Activated CD4-positive, alpha-beta memory T cell treated with anti-CD3 and anti-CD28 coated beads, Interleukin-2, amount 10 ng/mL, durations not matched to agents 7 days and 5 days (primary cell): Measurements from ENCODE around the gene CDKN2A. TPM values are rescaled to one million over a fixed set of nuclear protein-coding genes. Genes with fewer than 3 reads are reported as not detected.

Experiments
- CTCF ChIA-PET: fragments of 350-600 bp; sonication (Branson Sonifier 250); formaldehyde crosslinking; loops from one replicate; lab custom pipeline; 2021; ENCODE audit warnings: antibody characterized with exemption, inconsistent platforms; lab: Charles Lee
- POLR2A ChIA-PET: fragments of 350-600 bp; sonication (Branson Sonifier 250); formaldehyde crosslinking; loops from one replicate; lab custom pipeline; 2021; ENCODE audit warnings: antibody characterized with exemption; lab: Charles Lee
- DNase-seq: peaks from one replicate; pipeline ENCODE4 v3.0.0-alpha.2; 2020
- H3K27ac Mint-ChIP-seq: one replicate; pipeline ENCODE4 v1.8.0; 2021; ENCODE audit warnings: mild to moderate bottlenecking, mixed read lengths
- H3K27me3 Mint-ChIP-seq: one replicate; pipeline ENCODE4 v1.8.0; 2021; ENCODE audit warnings: mixed read lengths
- H3K36me3 Mint-ChIP-seq: one replicate; pipeline ENCODE4 v1.8.0; 2021; ENCODE audit warnings: low read depth, mixed read lengths
- H3K4me1 Mint-ChIP-seq: one replicate; pipeline ENCODE4 v1.8.0; 2021; ENCODE audit warnings: mixed read lengths
- H3K4me3 Mint-ChIP-seq: one replicate; pipeline ENCODE4 v1.8.0; 2021; ENCODE audit warnings: mild to moderate bottlenecking, mixed read lengths
- H3K9me3 Mint-ChIP-seq: one replicate; pipeline ENCODE4 v1.8.0; 2021; ENCODE audit warnings: mixed read lengths
- total RNA-seq, 2 experiments: library from RNA; stranded (reverse); gene quantifications; one replicate each; pipeline ENCODE4 v1.2.3, GENCODE V29; 2021

Gene CDKN2A
- total RNA-seq, 2 experiments from 2014 or later = 19.4 to 23.2 TPM

DNA sequence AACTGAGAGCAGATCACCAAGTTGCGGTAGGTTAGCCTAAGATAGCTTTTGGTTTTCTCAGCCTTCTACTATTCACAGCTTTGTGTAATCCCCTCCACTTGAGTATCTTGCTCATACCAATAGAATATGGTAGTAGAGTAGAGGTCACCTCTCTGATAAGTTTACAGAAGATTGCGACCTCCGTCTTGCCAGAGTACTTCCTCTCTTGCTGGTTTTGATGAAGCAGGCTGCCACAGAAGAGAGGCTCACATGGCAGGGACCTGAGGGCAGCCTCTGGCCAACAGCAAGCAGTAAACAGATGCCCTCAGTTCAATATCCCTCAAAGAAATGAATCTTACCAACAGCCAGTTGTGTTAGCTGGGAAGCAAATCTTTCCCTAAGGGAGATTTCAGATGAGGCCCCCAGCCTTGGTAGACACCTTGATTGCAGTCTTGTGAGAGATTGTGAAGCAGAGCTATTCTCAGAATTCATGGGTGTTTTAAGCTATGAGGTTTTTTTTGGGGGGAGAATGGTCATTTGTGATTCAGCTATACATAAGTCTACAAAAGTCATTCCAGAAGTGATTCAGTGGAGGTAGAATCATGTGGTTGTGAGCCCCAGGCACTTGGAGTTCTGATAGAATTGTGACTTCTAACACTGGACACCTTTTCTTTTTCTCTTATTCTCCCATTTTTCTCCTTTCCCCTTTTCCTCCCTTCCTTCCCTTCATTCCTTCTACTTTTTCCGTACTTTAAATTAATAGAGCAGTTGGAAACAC is 37.6 kb upstream of the CDKN2A start:
- ChIA-PET CTCF (interaction anchor here (1.4 to 4.4 kb wide), 2 partner anchors 21 to 24 kb away, joined by 4 to 23 read pairs; partner anchors contain the start of gene CDKN2B), POLR2A (interaction anchor here (0.6 kb wide), 1 partner anchor 229 kb away, joined by 3 read pairs; no protein-coding TSS in a partner anchor)
- Mint-ChIP-seq H3K36me3 (peaks cover 3% of the 10 kb centered on the region), H3K27ac (no peak overlapping the region), H3K27me3 (peaks cover 20% of the 10 kb centered on the region), H3K9me3 (no peaks in the 10 kb centered on the region), H3K4me1 (peaks cover 24% of the 10 kb centered on the region), H3K4me3 (no peak overlapping the region)
- DNase-seq = no peak

DNA sequence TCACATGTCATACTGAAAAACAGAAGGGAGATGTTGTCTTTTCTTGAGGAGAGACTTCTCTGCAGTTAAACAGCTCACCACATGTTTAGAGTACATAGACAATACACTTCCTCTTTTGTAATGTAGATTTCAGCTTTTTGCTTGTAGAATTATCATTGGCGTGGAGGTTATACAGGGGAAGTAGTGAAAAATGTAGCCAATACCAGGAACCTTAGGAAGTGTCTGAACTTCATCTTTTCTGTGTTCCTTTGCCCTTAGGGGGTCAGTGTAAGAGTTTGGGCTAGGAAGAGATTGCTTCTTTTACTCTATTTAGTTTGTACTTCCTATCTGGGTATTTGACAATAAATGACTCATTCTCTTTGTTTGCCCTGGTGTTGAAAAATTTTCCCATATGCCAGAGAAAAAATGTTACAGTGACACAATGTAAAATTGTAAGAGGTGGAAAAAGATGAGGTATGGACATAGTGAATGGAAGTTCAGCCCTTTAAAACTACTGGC is 36.0 kb upstream of the CDKN2A start:
- no peaks in the 10 kb centered on the region for H3K9me3 Mint-ChIP-seq

DNA sequence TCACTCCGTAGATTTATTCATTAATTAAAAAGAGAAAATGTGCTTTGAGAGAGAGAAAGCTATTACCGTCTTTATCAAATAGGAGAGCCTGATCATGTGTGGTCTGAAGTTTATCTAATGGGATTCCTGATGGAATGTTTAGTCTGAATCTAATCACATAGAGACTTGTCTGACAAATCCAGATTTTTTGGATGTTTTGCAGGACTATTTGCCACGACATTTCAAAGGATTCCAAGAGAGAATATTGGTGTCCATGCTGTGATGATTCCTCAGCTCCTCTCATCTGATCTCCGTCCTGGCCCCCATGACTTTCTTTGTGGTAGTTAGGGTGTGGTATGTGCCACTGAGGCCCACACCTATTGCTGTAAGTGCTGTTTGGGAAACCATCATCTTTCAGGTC is 35.0 kb upstream of the CDKN2A start:
- H3K9me3 Mint-ChIP-seq = no peaks in the 10 kb centered on the region
- peaks cover 3% of the 10 kb centered on the region for H3K36me3 Mint-ChIP-seq
- no peak overlapping the region for H3K4me3 Mint-ChIP-seq
- CTCF ChIA-PET = interaction anchor here (0.9 to 4.4 kb wide), 3 partner anchors 8 to 217 kb away, joined by 3 to 23 read pairs (median 4); partner anchors contain the start of gene CDKN2B
- peaks cover 21% of the 10 kb centered on the region for H3K27me3 Mint-ChIP-seq
- POLR2A ChIA-PET = interaction anchor here (0.7 to 1.1 kb wide), 2 partner anchors 10 to 34 kb away, joined by 3 to 4 read pairs; partner anchors contain the start of gene CDKN2B-AS1
- DNase-seq = no peak
- no peak overlapping the region for H3K27ac Mint-ChIP-seq
- peaks cover 6% of the 10 kb centered on the region for H3K4me1 Mint-ChIP-seq

More for the DNA sequence above, 36.0 kb upstream of the CDKN2A start:
- Mint-ChIP-seq H3K4me3 (no peak overlapping the region), H3K4me1 (peaks cover 10% of the 10 kb centered on the region), H3K27me3 (peaks cover 21% of the 10 kb centered on the region), H3K36me3 (peaks cover 3% of the 10 kb centered on the region), H3K27ac (no peak overlapping the region)
- ChIA-PET POLR2A (interaction anchor here (0.7 to 1.2 kb wide), 4 partner anchors 9 to 75 kb away, joined by 3 to 4 read pairs (median 4); partner anchors contain the start of gene CDKN2B-AS1), CTCF (interaction anchor here (4.4 kb wide), 1 partner anchor 22 kb away, joined by 23 read pairs; the partner anchor contains the start of gene CDKN2B)
- DNase-seq = no peak

DNA sequence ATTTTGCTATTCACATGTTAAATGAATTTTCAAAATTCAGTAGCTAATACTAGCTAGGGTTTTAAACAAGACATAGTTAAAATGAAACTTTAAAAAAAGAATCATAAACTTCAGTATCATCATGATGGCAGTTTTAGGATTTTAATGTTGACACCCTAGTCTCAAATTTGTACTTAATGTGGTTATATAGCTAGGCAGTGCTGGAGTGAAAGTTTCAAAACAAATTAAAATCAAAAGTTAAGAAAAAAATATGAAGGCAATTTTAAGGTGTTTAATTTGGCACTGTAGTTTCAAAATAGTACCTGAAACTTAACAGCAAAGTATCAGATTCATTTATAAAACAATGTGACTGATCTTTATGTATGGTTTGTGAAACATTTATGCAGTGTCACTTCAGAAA is 34.2 kb upstream of the CDKN2A start:
- Mint-ChIP-seq H3K9me3 (no peaks in the 10 kb centered on the region), H3K4me1 (peaks cover 6% of the 10 kb centered on the region), H3K4me3 (no peak overlapping the region), H3K36me3 (no peaks in the 10 kb centered on the region), H3K27me3 (peaks cover 21% of the 10 kb centered on the region), H3K27ac (no peak overlapping the region)
- ChIA-PET CTCF (interaction anchor here (0.9 to 4.4 kb wide), 4 partner anchors 9 to 216 kb away, joined by 3 to 23 read pairs (median 4); partner anchors contain the start of gene CDKN2B), POLR2A (interaction anchor here (1.0 kb wide), 2 partner anchors 10 to 51 kb away, joined by 3 read pairs; no protein-coding TSS in a partner anchor)
- DNase-seq = no peak

DNA sequence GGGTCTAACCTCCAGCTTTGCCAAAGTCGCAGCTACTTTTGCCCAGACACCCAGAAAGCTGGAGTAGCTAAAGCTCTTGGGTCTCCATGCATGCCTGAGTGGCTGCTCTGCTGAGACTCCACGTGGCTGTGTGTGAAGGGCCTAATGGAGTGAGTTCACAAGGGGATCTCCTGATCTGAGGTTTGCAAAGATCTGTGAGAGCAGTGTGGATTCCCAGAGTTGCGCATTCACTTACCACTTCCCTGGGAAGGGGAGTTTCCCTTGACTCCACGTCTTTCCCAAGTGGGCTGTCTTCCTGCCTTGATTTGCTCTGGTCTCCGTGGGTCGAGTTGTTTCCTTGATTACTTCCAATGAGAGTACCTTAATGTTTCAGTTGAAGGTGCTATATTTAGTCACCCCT is 32.5 kb upstream of the CDKN2A start:
- POLR2A ChIA-PET = no interaction called here

DNA sequence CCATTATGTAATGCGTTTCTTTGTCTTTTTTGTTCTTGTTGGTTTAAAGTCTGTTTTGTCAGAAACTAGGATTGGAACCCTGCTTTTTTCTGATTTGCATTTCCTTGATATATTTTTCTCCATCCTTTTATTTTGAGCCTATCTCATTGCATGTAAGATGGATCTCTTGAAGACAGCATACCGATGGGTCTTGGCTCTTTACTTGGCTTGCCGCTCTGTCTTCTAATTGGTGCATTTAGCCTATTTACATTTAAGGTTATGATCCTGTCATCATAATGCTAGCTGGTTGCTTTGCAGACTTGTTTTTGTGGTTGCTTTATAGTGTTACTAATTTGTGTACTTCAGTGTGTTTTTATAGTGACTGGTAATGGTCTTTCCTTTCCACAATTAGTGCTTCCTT is 28.2 kb upstream of the CDKN2A start:
- Mint-ChIP-seq H3K4me1 (peaks cover 9% of the 10 kb centered on the region), H3K36me3 (peaks cover 8% of the 10 kb centered on the region), H3K27ac (no peak overlapping the region), H3K9me3 (peaks cover 7% of the 10 kb centered on the region), H3K4me3 (no peak overlapping the region), H3K27me3 (peaks cover 42% of the 10 kb centered on the region)
- DNase-seq = no peak
- ChIA-PET CTCF (interaction anchor here (2.2 kb wide), 1 partner anchor 13 kb away, joined by 13 read pairs; the partner anchor contains the start of gene CDKN2B), POLR2A (no interaction called here)

More for the DNA sequence above, 32.5 kb upstream of the CDKN2A start:
- peaks cover 3% of the 10 kb centered on the region for H3K9me3 Mint-ChIP-seq
- no peak overlapping the region for H3K27ac Mint-ChIP-seq
- no peak for DNase-seq
- H3K36me3 Mint-ChIP-seq = no peaks in the 10 kb centered on the region
- peaks cover 14% of the 10 kb centered on the region for H3K4me1 Mint-ChIP-seq
- H3K27me3 Mint-ChIP-seq = peaks cover 32% of the 10 kb centered on the region
- H3K4me3 Mint-ChIP-seq = no peak overlapping the region
- CTCF ChIA-PET = no interaction called here

DNA sequence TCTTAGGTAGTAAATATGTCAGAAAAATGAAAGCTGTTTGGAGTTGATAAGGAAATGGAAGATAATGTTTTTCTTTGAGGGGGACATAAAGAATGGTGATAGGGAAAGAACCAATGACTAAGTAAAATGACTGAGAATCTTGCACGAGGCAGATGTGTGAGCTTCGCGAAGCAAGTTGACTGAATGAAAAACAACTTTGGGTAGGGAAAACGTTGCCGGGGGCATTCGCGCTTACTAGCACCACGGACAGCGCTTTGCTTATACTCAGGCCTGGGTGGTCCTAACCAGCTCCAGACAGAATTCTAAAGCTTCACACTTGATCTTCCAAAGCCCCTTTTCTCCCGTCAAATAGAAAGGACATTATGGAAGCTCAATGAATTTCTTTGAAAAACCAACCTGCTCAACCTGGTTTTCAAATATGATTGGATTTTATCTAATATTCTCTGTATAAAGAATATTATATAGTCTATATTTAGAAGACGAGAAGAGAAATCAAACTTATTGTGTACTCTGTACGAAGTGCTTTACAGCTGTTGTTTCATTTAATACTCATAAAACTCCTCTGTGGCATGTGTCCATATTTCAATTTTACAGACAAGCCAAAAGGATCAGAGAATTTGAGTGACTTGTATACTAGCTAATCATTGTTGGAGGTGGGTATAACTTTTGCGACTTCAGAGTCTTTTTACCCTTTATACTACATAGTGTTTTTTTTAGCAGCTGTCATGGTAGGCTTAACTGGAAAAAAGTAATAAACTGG is 16.9 kb upstream of the CDKN2A start:
- peaks cover 19% of the 10 kb centered on the region for H3K4me1 Mint-ChIP-seq
- H3K27ac Mint-ChIP-seq = no peak overlapping the region
- POLR2A ChIA-PET = no interaction called here
- peaks cover 30% of the 10 kb centered on the region for H3K27me3 Mint-ChIP-seq
- H3K4me3 Mint-ChIP-seq = no peak overlapping the region
- H3K9me3 Mint-ChIP-seq = no peaks in the 10 kb centered on the region
- DNase-seq = no peak
- CTCF ChIA-PET = interaction anchor here (0.8 to 1.7 kb wide), 7 partner anchors 9 to 233 kb away, joined by 3 to 8 read pairs (median 4); no protein-coding TSS in a partner anchor
- H3K36me3 Mint-ChIP-seq = peaks cover 4% of the 10 kb centered on the region

DNA sequence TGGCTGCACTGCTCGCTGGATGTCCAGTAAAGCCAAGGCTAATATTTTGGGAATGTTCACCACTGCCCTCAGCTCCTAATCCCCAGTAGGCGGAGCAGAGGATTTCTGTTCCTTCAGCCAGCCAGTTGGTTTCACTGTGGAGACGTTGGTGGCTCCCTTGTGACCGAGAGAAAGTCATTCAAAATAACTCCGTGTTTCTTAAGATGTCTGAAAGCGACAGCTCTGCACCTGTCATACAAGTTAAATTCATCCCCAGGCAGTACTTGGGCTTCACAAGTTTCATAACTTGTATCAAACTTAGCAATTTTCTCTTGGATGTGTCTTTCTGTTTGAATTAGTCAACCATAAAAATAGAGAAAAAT is 15.3 kb upstream of the CDKN2A start:
- no peak for DNase-seq
- CTCF ChIA-PET = interaction anchor here (0.9 to 4.4 kb wide), 34 partner anchors 13 to 675 kb away, joined by 3 to 99 read pairs (median 10); partner anchors contain the start of genes CDKN2A and CDKN2B-AS1
- Mint-ChIP-seq H3K4me1 (peaks cover 33% of the 10 kb centered on the region), H3K36me3 (peaks cover 17% of the 10 kb centered on the region), H3K27ac (no peak overlapping the region), H3K27me3 (peaks cover 45% of the 10 kb centered on the region), H3K4me3 (peak overlapping the region; percentile 82), H3K9me3 (no peaks in the 10 kb centered on the region)
- POLR2A ChIA-PET = interaction anchor here (1.4 to 3.2 kb wide), 7 partner anchors 12 to 197 kb away, joined by 4 to 29 read pairs (median 7); partner anchors contain the start of genes CDKN2A and CDKN2B-AS1

DNA sequence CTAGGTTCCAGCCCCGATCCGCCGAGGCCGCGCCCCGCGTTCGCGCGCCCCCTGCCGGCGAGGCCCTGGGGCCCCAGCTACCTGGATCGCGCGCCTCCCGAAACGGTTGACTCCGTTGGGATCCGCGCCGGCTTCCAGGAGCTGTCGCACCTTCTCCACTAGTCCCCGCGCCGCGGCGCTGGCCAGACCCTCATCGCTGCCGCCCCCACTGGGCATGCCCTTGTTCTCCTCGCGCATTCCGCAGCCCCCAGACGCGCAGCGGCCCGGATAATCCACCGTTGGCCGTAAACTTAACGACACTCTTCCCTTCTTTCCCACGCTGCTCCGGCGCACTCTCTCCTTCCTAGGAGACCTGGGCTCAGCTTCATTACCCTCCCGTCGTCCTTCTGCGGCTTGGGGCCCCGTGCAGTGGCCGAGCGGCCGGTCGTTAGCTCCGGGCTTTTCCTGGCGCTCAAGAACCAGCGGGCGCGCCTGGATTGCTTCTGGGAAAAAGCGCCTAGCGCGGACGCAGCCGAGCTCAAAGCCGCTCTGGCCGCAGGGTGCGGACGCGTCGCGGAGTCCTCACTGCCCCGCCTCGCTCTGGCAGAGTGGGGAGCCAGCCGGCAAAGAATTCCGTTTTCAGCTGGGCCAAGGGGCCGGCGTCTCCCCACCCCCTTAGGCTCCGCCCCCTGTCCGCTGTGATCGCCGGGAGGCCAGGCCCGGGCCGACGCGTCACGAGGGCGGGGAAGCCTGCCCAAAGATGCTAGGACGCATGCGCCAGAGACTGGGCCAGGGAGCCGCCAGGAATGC is 14.7 kb upstream of the CDKN2A start, which contains the start of gene CDKN2B:
Gene CDKN2B, minus strand, starts transcription at position 589 of the 789 bp plus-strand sequence. Its CDS starts 352 bp downstream, at position 237.
- POLR2A ChIA-PET = interaction anchor here (0.7 to 3.2 kb wide), 15 partner anchors 11 to 218 kb away, joined by 3 to 29 read pairs (median 6); partner anchors contain the start of genes CDKN2A, CDKN2B-AS1 and MTAP
- Mint-ChIP-seq H3K9me3 (no peaks in the 10 kb centered on the region), H3K27ac (no peak within 1 kb of the TSS), H3K4me3 (peak within 1 kb of the TSS; percentile 82), H3K27me3 (peaks cover 50% of the 10 kb centered on the region), H3K4me1 (peaks cover 33% of the 10 kb centered on the region), H3K36me3 (peaks cover 21% of the 10 kb centered on the region)
- DNase-seq = peak; percentile 79
- CTCF ChIA-PET = interaction anchor here (0.8 to 4.4 kb wide), 51 partner anchors 11 to 674 kb away, joined by 3 to 99 read pairs (median 7); partner anchors contain the start of genes CDKN2A and CDKN2B-AS1

DNA sequence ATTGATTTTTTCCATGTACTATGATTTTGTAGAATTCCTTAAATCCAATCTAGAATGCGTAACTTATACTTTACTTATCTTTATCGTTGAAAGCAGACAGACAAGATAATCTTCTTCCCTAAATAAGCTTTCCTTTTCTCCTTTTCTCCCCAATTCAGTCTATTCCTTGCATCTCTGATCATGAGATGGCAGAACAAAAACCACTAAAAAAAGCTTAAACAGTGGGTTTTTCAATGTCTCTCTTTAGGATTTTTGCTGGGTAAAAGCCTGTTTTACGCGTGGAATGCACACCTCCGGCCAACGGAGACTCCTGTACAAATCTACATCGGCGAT is 14.2 kb upstream of the CDKN2A start:
- DNase-seq = no peak
- H3K9me3 Mint-ChIP-seq = no peaks in the 10 kb centered on the region
- no peak overlapping the region for H3K27ac Mint-ChIP-seq
- peak overlapping the region; percentile 82 for H3K4me3 Mint-ChIP-seq
- ChIA-PET CTCF (interaction anchor here (0.6 to 4.4 kb wide), 54 partner anchors 9 to 674 kb away, joined by 3 to 99 read pairs (median 6); partner anchors contain the start of genes CDKN2A and CDKN2B-AS1), POLR2A (interaction anchor here (0.7 to 3.2 kb wide), 15 partner anchors 11 to 218 kb away, joined by 3 to 29 read pairs (median 6); partner anchors contain the start of genes CDKN2A, CDKN2B-AS1 and MTAP)
- H3K36me3 Mint-ChIP-seq = peaks cover 21% of the 10 kb centered on the region
- peaks cover 33% of the 10 kb centered on the region for H3K4me1 Mint-ChIP-seq
- H3K27me3 Mint-ChIP-seq = peaks cover 54% of the 10 kb centered on the region
